ENCODE results near the gene TENM4. TPM values are rescaled to one million over a fixed set of nuclear protein-coding genes. Genes with fewer than 3 reads are reported as not detected.

The TENM4 gene
- total RNA-seq, 1 experiment from 2014 or later, result 0.39 TPM

GRCh38 chr11:78938036-78938435 is 502.8 kb downstream of the TENM4 start:
- in situ Hi-C loops (cut with HindIII; ENCODE audit: low pct_unique_long_range_greater_than_20kb, low sequenced_read_pairs) (no loop called here), intact Hi-C loops (cut with micrococcal nuclease; ENCODE audit: unreplicated experiment) (no loop called here)
- Histone ChIP-seq H3K4me1 (ENCODE audit: control insufficient read depth, insufficient read depth, low read length) (no peaks in the 10 kb centered on the region), H3K27me3 (ENCODE audit: control insufficient read depth, insufficient read depth, low read length) (no peaks in the 10 kb centered on the region; the same call in 1 of the 2 replicates), H3K4me3 (ENCODE audit: low read depth in 2 of 2, low read length in 2 of 2) (no peak overlapping the region), H3K36me3 (ENCODE audit: control insufficient read depth, insufficient read depth, low read length) (no peaks in the 10 kb centered on the region), H3K9me3 (ENCODE audit: control insufficient read depth, insufficient read depth, low read depth, low read length) (no peaks in the 10 kb centered on the region), H3K27ac (ENCODE audit: low read length) (no peak overlapping the region)
- POLR2A ChIA-PET, result no interaction called here
- DNase-seq (ENCODE audit: low read depth, low spot score) (no peak), ATAC-seq (no peak)
- TF ChIP-seq SIN3A (IDR thresholded peaks at IDR 0.05; ENCODE audit: borderline replicate concordance, insufficient read depth, low read depth, low read length), result no peak
- no peak for TF ChIP-seq TCF7L2 (IDR thresholded peaks at IDR 0.05; ENCODE audit: low read depth, low read length)
- TF ChIP-seq POLR2AphosphoS5 (IDR thresholded peaks at IDR 0.05; ENCODE audit: low read depth, low read length), result no peak
- TF ChIP-seq, protein P1, sequence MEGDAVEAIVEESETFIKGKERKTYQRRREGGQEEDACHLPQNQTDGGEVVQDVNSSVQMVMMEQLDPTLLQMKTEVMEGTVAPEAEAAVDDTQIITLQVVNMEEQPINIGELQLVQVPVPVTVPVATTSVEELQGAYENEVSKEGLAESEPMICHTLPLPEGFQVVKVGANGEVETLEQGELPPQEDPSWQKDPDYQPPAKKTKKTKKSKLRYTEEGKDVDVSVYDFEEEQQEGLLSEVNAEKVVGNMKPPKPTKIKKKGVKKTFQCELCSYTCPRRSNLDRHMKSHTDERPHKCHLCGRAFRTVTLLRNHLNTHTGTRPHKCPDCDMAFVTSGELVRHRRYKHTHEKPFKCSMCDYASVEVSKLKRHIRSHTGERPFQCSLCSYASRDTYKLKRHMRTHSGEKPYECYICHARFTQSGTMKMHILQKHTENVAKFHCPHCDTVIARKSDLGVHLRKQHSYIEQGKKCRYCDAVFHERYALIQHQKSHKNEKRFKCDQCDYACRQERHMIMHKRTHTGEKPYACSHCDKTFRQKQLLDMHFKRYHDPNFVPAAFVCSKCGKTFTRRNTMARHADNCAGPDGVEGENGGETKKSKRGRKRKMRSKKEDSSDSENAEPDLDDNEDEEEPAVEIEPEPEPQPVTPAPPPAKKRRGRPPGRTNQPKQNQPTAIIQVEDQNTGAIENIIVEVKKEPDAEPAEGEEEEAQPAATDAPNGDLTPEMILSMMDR (IDR thresholded peaks at IDR 0.05), result no peak
- TF ChIP-seq REST (IDR thresholded peaks at IDR 0.05; ENCODE audit: insufficient read depth in 1 of 2, low read depth in 2 of 2, low read length in 1 of 2), result no peak
- BruUV-seq (replicated peaks), result no TSS peak
- CTCF ChIA-PET, result no interaction called here

DNA sequence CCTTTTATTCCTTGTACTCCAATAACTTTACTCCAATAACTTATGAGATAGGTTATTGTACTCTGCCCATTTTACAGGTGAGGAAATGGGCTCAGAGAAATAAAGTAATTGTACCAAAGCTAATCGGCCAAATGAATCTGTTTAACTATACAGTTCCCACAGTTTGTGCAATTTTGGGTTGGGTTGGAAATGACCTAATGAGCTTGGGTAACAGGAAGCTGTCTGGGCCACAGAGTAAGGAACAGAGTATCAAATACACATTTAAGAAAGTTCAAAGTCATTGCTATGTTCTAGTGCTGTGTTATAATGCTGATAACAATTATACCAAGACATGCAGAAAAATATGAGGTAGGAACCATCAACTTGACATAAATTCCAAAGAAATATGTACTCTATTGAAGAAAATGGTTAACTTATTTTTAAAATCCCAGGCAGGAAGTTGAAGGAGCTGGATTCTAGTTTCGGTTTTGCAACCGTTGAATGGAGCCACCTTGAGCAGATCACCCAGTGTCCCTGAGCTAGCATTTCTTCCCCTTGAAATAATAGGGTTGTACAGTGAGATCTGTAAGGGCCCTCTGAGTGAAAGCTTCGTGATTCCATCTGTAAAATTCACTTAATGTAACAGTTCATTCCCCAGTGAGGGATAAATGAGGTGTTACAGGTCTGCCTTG is 505.3 kb downstream of the TENM4 start:
- no peak for DNase-seq (ENCODE audit: low read depth, low spot score)
- H3K4me3 ChIP-seq (ENCODE audit: low read depth in 2 of 2, low read length in 2 of 2), result no peak overlapping the region
- no peaks in the 10 kb centered on the region for H3K4me1 ChIP-seq (ENCODE audit: control insufficient read depth, insufficient read depth, low read length)
- H3K27me3 ChIP-seq (ENCODE audit: control insufficient read depth, insufficient read depth, low read length), result no peaks in the 10 kb centered on the region; the same call in 1 of the 2 replicates
- CTCF ChIA-PET, result no interaction called here
- no peak overlapping the region for H3K27ac ChIP-seq (ENCODE audit: low read length)
- no peak for TF ChIP-seq REST (IDR thresholded peaks at IDR 0.05; ENCODE audit: insufficient read depth in 1 of 2, low read depth in 2 of 2, low read length in 1 of 2)
- no peak for TF ChIP-seq SIN3A (IDR thresholded peaks at IDR 0.05; ENCODE audit: borderline replicate concordance, insufficient read depth, low read depth, low read length)
- no peak for TF ChIP-seq POLR2AphosphoS5 (IDR thresholded peaks at IDR 0.05; ENCODE audit: low read depth, low read length)
- TF ChIP-seq, protein P1 (IDR thresholded peaks at IDR 0.05), result no peak
- no peak for TF ChIP-seq TCF7L2 (IDR thresholded peaks at IDR 0.05; ENCODE audit: low read depth, low read length)
- intact Hi-C loops (cut with micrococcal nuclease; ENCODE audit: unreplicated experiment), result no loop called here
- no TSS peak for BruUV-seq (replicated peaks)
- in situ Hi-C loops (cut with HindIII; ENCODE audit: low pct_unique_long_range_greater_than_20kb, low sequenced_read_pairs), result no loop called here
- H3K9me3 ChIP-seq (ENCODE audit: control insufficient read depth, insufficient read depth, low read depth, low read length), result no peaks in the 10 kb centered on the region
- POLR2A ChIA-PET, result no interaction called here
- H3K36me3 ChIP-seq (ENCODE audit: control insufficient read depth, insufficient read depth, low read length), result no peaks in the 10 kb centered on the region
- ATAC-seq, result no peak
